ENCODE results near the gene LRRFIP2. TPM values are rescaled to one million over a fixed set of nuclear protein-coding genes. Genes with fewer than 3 reads are reported as not detected.
"Not testable (repeated sequence)": the region's sequence is repeated elsewhere in the genome, so short reads cannot be mapped to it uniquely, and the experiment has no call there.

Gene LRRFIP2
- total RNA-seq, 1 experiment from 2014 or later: 67.5 TPM

- no peak for DNase-seq (ENCODE audit: low read depth in 1 of 2, low spot score in 2 of 2)
- no peaks in the 10 kb centered on the region for H3K27me3 ChIP-seq (replicated peaks)
- H3K4me3 ChIP-seq: no peak overlapping the region
- H3K36me3 ChIP-seq: peaks cover 18% of the 10 kb centered on the region
- no peak overlapping the region for H3K27ac ChIP-seq
- H3K4me1 ChIP-seq (replicated peaks): peaks cover 37% of the 10 kb centered on the region
- H3K9me3 ChIP-seq (replicated peaks): no peaks in the 10 kb centered on the region
Observed at GRCh38 chr3:37130984-37131859, 43.2 kb downstream of the LRRFIP2 start.

- peak overlapping the region; percentile 30; the same call in 1 of the 2 replicates for H3K27ac ChIP-seq
- H3K4me1 ChIP-seq (replicated peaks): peaks cover 37% of the 10 kb centered on the region
- no peaks in the 10 kb centered on the region for H3K9me3 ChIP-seq (replicated peaks)
- no peak overlapping the region for H3K4me3 ChIP-seq
- no peaks in the 10 kb centered on the region for H3K27me3 ChIP-seq (replicated peaks)
- no peak for DNase-seq (ENCODE audit: low read depth in 1 of 2, low spot score in 2 of 2)
- peaks cover 18% of the 10 kb centered on the region for H3K36me3 ChIP-seq
Observed at GRCh38 chr3:37130448-37130847, 43.9 kb downstream of the LRRFIP2 start.

DNA sequence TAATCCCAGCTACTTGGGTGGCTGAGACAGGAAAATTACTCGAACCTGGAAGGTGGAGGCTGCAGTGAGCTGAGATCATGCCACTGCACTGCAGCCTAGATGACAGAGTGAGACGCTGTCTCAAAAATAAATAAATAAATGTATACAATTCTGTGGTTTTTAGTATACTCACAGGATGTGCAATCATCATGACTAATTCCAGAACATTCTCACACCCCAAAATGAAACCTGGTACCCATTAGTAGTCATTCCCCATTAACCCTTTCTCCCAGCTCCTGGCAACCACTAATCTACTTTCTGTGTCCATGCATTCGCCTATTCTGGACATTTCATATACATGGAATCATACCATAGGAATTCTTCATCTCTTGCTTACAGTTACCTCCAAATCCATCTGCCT lies 44.5 kb downstream of the LRRFIP2 start:
- Histone ChIP-seq H3K9me3 (replicated peaks) (no peaks in the 10 kb centered on the region), H3K27ac (peak overlapping the region; percentile 30; the same call in 1 of the 2 replicates), H3K4me3 (no peak overlapping the region), H3K36me3 (peaks cover 18% of the 10 kb centered on the region), H3K4me1 (replicated peaks) (peaks cover 37% of the 10 kb centered on the region), H3K27me3 (replicated peaks) (no peaks in the 10 kb centered on the region)
- DNase-seq (ENCODE audit: low read depth in 1 of 2, low spot score in 2 of 2): peak in 1 of 2 experiments; percentile 19

GRCh38 chr3:37127340-37127739 lies 47.0 kb downstream of the LRRFIP2 start:
- Histone ChIP-seq H3K27ac (no peak overlapping the region), H3K27me3 (replicated peaks) (no peaks in the 10 kb centered on the region), H3K4me1 (replicated peaks) (peaks cover 27% of the 10 kb centered on the region), H3K9me3 (replicated peaks) (no peaks in the 10 kb centered on the region), H3K36me3 (peaks cover 22% of the 10 kb centered on the region), H3K4me3 (no peak overlapping the region)
- no peak for DNase-seq (ENCODE audit: low read depth in 1 of 2, low spot score in 2 of 2)

DNA sequence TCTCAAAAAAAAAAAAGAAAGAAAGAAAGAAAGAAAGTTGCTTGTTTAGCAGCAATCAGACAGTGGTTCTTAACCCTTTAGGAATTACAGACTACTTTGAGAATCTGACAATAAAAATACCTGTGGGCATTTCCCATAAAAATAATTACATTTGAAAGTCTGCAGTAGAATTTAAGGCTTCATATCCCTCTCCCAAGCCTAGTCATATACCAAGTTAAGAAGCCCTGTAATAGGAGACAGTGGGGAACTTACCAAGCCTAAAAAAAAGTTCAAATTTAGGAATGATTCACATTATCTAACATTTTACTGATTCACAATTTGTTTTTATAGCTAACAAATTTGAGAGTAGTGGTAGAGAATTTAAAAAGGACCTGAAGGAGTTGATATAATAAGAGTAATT lies 47.5 kb downstream of the LRRFIP2 start:
- no peak overlapping the region for H3K27ac ChIP-seq
- no peak overlapping the region for H3K4me3 ChIP-seq
- no peaks in the 10 kb centered on the region for H3K27me3 ChIP-seq (replicated peaks)
- H3K4me1 ChIP-seq (replicated peaks): peaks cover 23% of the 10 kb centered on the region
- DNase-seq (ENCODE audit: low read depth in 1 of 2, low spot score in 2 of 2): no peak
- no peaks in the 10 kb centered on the region for H3K9me3 ChIP-seq (replicated peaks)
- peaks cover 25% of the 10 kb centered on the region for H3K36me3 ChIP-seq

- no peak overlapping the region for H3K4me3 ChIP-seq
- H3K9me3 ChIP-seq (replicated peaks): no peaks in the 10 kb centered on the region
- DNase-seq (ENCODE audit: low read depth in 1 of 2, low spot score in 2 of 2): no peak
- H3K27me3 ChIP-seq (replicated peaks): no peaks in the 10 kb centered on the region
- no peak overlapping the region for H3K27ac ChIP-seq
- H3K4me1 ChIP-seq (replicated peaks): peaks cover 16% of the 10 kb centered on the region
- peaks cover 18% of the 10 kb centered on the region for H3K36me3 ChIP-seq
Observed at GRCh38 chr3:37125195-37126073, 48.9 kb downstream of the LRRFIP2 start.

GRCh38 chr3:37124435-37124834 lies 49.9 kb downstream of the LRRFIP2 start:
- Histone ChIP-seq H3K4me1 (replicated peaks) (peaks cover 6% of the 10 kb centered on the region), H3K27ac (no peak overlapping the region), H3K27me3 (replicated peaks) (no peaks in the 10 kb centered on the region), H3K36me3 (peaks cover 18% of the 10 kb centered on the region), H3K4me3 (no peak overlapping the region), H3K9me3 (replicated peaks) (no peaks in the 10 kb centered on the region)
- DNase-seq (ENCODE audit: low read depth in 1 of 2, low spot score in 2 of 2): no peak

DNA sequence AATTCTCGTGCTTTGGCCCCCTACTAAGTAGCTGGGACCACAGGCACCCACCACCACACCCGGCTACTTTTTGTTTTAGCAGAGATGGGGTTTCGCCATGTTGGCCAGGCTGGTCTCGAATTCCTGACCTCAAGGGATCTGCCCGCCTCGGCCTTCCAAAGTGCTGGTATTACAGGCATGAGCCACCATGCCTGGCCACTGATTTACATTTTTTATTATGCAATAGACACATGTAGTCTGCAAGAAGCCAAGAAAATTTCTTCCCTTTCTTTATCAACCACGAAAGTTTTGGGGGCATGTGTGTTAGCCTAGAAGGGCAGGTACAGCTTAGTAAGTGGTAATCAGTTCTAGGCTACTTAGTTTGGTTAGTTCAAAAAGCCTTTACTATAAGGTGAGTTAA lies 51.1 kb downstream of the LRRFIP2 start:
- DNase-seq (ENCODE audit: low read depth in 1 of 2, low spot score in 2 of 2): no peak
- Histone ChIP-seq H3K36me3 (peaks cover 18% of the 10 kb centered on the region), H3K9me3 (replicated peaks) (no peaks in the 10 kb centered on the region), H3K4me1 (replicated peaks) (peaks cover 10% of the 10 kb centered on the region), H3K27ac (no peak overlapping the region), H3K27me3 (replicated peaks) (no peaks in the 10 kb centered on the region), H3K4me3 (no peak overlapping the region)

DNA sequence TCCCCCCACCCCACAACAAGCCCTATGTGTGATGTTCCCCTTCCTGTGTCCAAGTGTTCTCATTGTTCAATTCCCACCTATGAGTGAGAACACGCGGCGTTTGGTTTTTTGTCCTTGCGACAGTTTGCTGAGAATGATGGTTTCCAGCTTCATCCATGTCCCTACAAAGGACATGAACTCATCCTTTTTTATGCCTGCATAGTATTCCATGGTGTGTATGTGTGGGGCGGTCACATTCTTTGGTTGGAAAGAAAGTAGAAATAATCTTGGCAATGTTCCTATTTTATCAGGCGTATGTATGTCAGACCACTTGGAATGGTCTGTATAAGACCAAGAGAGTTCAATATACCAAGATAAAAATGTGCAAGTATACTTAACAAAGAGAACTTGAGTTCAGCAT lies 52.3 kb downstream of the LRRFIP2 start:
- DNase-seq (ENCODE audit: low read depth in 1 of 2, low spot score in 2 of 2); H3K27ac ChIP-seq; H3K9me3 ChIP-seq (replicated peaks); H3K27me3 ChIP-seq (replicated peaks); H3K4me3 ChIP-seq: not testable (repeated sequence)
- H3K36me3 ChIP-seq: peaks cover 12% of the 10 kb centered on the region
- H3K4me1 ChIP-seq (replicated peaks): peaks cover 19% of the 10 kb centered on the region

DNA sequence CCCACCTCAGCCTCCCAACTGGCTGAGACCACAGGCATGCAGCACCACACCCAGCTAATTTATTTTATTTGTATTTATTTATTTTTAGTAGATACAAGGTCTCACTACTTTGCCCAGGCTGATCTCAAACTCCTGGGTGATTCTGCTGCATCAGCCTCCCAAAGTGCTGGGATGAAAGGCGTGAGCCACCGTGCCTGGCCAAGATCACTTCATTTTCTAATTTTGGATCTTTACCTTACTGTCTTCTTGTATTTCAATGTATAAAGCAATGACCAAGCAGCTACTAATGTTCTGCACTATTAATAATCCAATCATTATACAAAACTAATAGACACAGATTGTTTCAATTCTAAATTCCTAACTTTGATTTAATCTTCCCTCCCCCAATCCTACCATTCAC lies 56.2 kb downstream of the LRRFIP2 start:
- Histone ChIP-seq H3K27me3 (replicated peaks) (no peaks in the 10 kb centered on the region), H3K9me3 (replicated peaks) (no peaks in the 10 kb centered on the region), H3K4me1 (replicated peaks) (peaks cover 35% of the 10 kb centered on the region), H3K4me3 (no peak overlapping the region), H3K36me3 (peaks cover 25% of the 10 kb centered on the region), H3K27ac (peak overlapping the region; percentile 28; the same call in 1 of the 2 replicates)
- peak in 1 of 2 experiments; percentile 30 for DNase-seq (ENCODE audit: low read depth in 1 of 2, low spot score in 2 of 2)

DNA sequence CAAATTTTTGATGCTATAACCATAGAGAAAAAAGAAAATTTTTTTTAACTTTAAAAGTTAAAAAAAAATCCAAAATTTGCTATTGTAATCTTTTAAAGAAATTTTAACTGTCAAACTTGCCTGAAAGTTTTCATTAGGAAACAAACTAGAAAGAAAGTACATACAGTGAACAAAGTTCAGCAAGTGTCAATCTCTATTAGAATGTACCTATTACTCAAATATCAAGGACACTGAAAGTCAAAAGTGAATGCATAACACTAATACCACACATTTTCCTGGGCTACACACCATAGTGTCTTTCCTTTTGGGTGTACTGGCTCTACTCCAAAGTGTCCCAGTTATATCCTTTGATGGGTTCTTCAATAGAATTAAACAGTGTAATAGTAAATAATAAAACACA lies 56.8 kb downstream of the LRRFIP2 start:
- no peak for DNase-seq (ENCODE audit: low read depth in 1 of 2, low spot score in 2 of 2)
- H3K4me1 ChIP-seq (replicated peaks): peaks cover 35% of the 10 kb centered on the region
- no peak overlapping the region for H3K4me3 ChIP-seq
- H3K27ac ChIP-seq: peak overlapping the region; percentile 28
- peaks cover 22% of the 10 kb centered on the region for H3K36me3 ChIP-seq
- H3K27me3 ChIP-seq (replicated peaks): no peaks in the 10 kb centered on the region
- H3K9me3 ChIP-seq (replicated peaks): no peaks in the 10 kb centered on the region

DNA sequence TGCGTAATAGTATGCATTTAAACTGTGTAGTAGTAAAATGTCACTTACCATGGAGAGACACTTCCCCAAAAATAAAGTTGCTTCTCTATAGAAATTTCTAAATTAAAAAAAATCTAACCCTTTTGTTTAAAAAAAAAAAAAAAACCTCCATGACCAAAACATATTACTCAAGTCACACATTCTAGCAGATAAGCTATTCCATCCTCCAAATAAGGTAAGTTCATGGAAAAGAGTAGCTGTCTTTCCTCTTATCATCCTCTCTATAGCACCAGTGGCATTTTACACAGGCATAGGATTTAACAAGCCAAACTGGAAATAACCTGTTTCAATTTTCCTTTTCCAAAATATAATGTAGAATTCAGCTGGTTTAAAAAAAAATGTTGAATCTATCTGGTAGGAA lies 57.4 kb downstream of the LRRFIP2 start:
- H3K36me3 ChIP-seq: peaks cover 19% of the 10 kb centered on the region
- no peaks in the 10 kb centered on the region for H3K27me3 ChIP-seq (replicated peaks)
- H3K9me3 ChIP-seq (replicated peaks): no peaks in the 10 kb centered on the region
- no peak overlapping the region for H3K27ac ChIP-seq
- no peak for DNase-seq (ENCODE audit: low read depth in 1 of 2, low spot score in 2 of 2)
- H3K4me1 ChIP-seq (replicated peaks): peaks cover 35% of the 10 kb centered on the region
- no peak overlapping the region for H3K4me3 ChIP-seq

DNA sequence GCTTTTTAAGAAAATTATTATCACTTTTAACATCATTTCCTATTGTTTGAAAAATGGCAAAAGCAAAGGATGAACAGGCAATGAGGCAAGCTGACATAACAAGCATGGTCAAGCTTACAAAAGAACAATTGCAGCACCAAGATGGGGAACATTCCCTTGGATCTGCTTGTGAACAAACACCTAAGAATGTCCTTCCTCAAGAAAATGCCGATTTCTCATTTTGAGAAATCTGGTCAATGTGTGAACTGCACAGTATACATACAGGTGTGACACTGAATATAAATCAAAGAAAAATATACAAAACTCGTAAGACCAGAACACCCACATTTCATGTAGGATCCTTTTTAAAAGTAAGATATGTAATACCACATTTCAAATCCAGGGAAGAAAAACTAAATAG lies 58.9 kb downstream of the LRRFIP2 start:
- Histone ChIP-seq H3K36me3 (peaks cover 14% of the 10 kb centered on the region), H3K27ac (peak overlapping the region; percentile 38), H3K4me3 (no peak overlapping the region), H3K9me3 (replicated peaks) (no peaks in the 10 kb centered on the region), H3K27me3 (replicated peaks) (no peaks in the 10 kb centered on the region), H3K4me1 (replicated peaks) (peaks cover 34% of the 10 kb centered on the region)
- peak in 1 of 2 experiments; percentile 29 for DNase-seq (ENCODE audit: low read depth in 1 of 2, low spot score in 2 of 2)

All from SJSA1 (cell line).